ENCODE data around the gene GNGT2. TPM values are rescaled to one million over a fixed set of nuclear protein-coding genes. Genes with fewer than 3 reads are reported as not detected.

Gene GNGT2
- total RNA-seq, 2 experiments from 2014 or later, result 13.3 to 32.6 TPM

GRCh38 chr17:49231563-49231894 lies 21.2 kb upstream of the GNGT2 start:
- Histone ChIP-seq H4K20me1 (ENCODE audit: insufficient read depth, low read length) (no peaks in the 10 kb centered on the region), H3K9me3 (ENCODE audit: low read length) (no peaks in the 10 kb centered on the region), H3K36me3 (ENCODE audit: insufficient read depth, low read length) (no peaks in the 10 kb centered on the region), H3K4me3 (ENCODE audit: low read depth, low read length, poor library complexity, severe bottlenecking) (peak overlapping the region; percentile 67), H3K4me2 (ENCODE audit: low read length) (peak overlapping the region; percentile 88), H3K27ac (ENCODE audit: low read depth, low read length, poor library complexity, severe bottlenecking) (no peak overlapping the region), H2AFZ (ENCODE audit: low read length) (no peak overlapping the region), H3K9me2 (ENCODE audit: insufficient read depth, low read length) (no peaks in the 10 kb centered on the region), H3K79me2 (ENCODE audit: insufficient read depth, low read depth, low read length) (no peaks in the 10 kb centered on the region), H3K4me1 (ENCODE audit: insufficient read depth, low read length, poor library complexity, severe bottlenecking) (peaks cover 9% of the 10 kb centered on the region)
- POLR2A ChIA-PET, result no interaction called here
- no peak for DNase-seq (ENCODE audit: low spot score)
- TF ChIP-seq CTCF (conservative IDR thresholded peaks at IDR 0.05; ENCODE audit: low read length), result no peak
- no peak for TF ChIP-seq EZH2phosphoT487 (IDR thresholded peaks at IDR 0.05; ENCODE audit: borderline replicate concordance, low read depth, low read length)
- BruUV-seq (replicated peaks), result no TSS peak
- CTCF ChIA-PET (ENCODE audit: unreplicated experiment), result interaction anchor here (0.9 kb wide), 1 partner anchor 49 kb away, joined by 3 read pairs; no protein-coding TSS in a partner anchor
- intact Hi-C loops (cut with micrococcal nuclease; ENCODE audit: unreplicated experiment), result loop anchor here (5.0 kb wide), 1 partner anchor 161 kb away; no protein-coding TSS in a partner anchor

DNA sequence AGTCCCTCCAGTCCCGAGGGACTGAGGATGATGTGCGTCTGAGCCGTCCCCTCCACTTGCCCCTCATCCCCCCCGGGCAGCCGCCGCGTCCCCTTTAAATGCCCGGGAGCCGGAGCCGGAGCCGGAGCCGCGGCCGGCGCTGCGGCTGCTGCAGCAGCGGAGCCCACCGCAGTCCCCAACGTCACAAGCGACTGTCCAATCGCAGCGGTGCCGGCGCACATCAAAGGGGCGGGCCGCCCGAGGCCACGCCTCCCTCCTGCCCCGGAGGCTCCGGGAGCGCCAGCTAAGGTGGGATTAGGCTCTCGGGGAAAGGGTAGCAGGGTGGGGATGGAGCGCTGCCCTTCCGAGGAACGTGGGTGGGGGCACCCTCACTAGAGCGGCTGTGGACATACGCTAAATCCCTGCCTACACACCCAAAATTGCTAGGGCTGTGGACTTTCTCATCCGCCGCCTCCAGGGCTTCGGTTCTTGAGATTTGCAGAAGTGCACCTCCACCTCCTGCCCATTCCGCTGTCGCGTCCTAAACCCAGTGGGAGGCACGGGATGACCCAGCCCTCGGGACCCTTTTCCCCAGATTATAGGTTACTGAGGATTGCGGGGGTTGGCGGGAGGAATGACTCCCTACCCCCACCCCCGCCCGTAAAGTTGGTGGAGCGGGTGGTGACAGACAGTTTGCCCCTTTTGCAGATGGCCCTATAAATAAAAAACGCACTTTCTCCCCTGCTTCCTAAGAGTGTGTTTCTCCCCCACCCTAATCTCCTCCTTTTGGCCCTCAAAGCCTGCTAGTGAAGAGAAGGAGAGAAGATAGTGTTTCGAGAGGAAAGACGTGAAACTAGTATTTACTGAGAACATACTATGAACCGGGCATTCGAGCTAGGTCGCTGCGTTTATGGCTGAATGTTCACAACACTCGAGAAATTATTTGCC lies 20.5 kb upstream of the GNGT2 start, which contains the start of gene PHOSPHO1:
PHOSPHO1 (minus strand) TSS at position 152 of the 927 bp plus-strand sequence. CDS start 4,096 bp downstream, outside the sequence.
- intact Hi-C loops (cut with micrococcal nuclease; ENCODE audit: unreplicated experiment), result loop anchor here (5.0 kb wide), 1 partner anchor 161 kb away; no protein-coding TSS in a partner anchor

More for the DNA sequence above, 20.5 kb upstream of the GNGT2 start, which contains the start of gene PHOSPHO1:
- ChIA-PET POLR2A (no interaction called here), CTCF (ENCODE audit: unreplicated experiment) (interaction anchor here (0.9 kb wide), 1 partner anchor 48 kb away, joined by 3 read pairs; no protein-coding TSS in a partner anchor)
- TF ChIP-seq CTCF (conservative IDR thresholded peaks at IDR 0.05; ENCODE audit: low read length), result no peak
- no peak for TF ChIP-seq EZH2phosphoT487 (IDR thresholded peaks at IDR 0.05; ENCODE audit: borderline replicate concordance, low read depth, low read length)
- Histone ChIP-seq H2AFZ (ENCODE audit: low read length) (peak within 1 kb of the TSS; percentile 17; the same call in 1 of the 2 replicates), H3K36me3 (ENCODE audit: insufficient read depth, low read length) (no peaks in the 10 kb centered on the region), H3K27ac (ENCODE audit: low read depth, low read length, poor library complexity, severe bottlenecking) (no peak within 1 kb of the TSS), H3K9me3 (ENCODE audit: low read length) (no peaks in the 10 kb centered on the region), H3K79me2 (ENCODE audit: insufficient read depth, low read depth, low read length) (no peaks in the 10 kb centered on the region), H3K4me3 (ENCODE audit: low read depth, low read length, poor library complexity, severe bottlenecking) (peak within 1 kb of the TSS; percentile 67), H3K4me2 (ENCODE audit: low read length) (peak within 1 kb of the TSS; percentile 88), H3K9me2 (ENCODE audit: insufficient read depth, low read length) (no peaks in the 10 kb centered on the region), H4K20me1 (ENCODE audit: insufficient read depth, low read length) (no peaks in the 10 kb centered on the region), H3K4me1 (ENCODE audit: insufficient read depth, low read length, poor library complexity, severe bottlenecking) (peaks cover 9% of the 10 kb centered on the region)
- DNase-seq (ENCODE audit: low spot score), result peak; percentile 90
- no TSS peak for BruUV-seq (replicated peaks)
